Measurements from ENCODE around the gene PEX10.

Gene PEX10

GRCh38 chr1:2384130-2384860 is 28.1 kb downstream of the PEX10 start:
- H3K4me3 ChIP-seq (ENCODE audit: insufficient read depth, low read depth, low read length, poor library complexity, severe bottlenecking), result no peak overlapping the region
- no peaks in the 10 kb centered on the region for H3K36me3 ChIP-seq (ENCODE audit: control insufficient read depth, insufficient read depth, low read length)
- no peak overlapping the region for H3K27ac ChIP-seq (ENCODE audit: insufficient read depth, low read length, poor library complexity, severe bottlenecking)
- DNase-seq, result no peak
- no peaks in the 10 kb centered on the region for H3K9me3 ChIP-seq (ENCODE audit: control insufficient read depth, low read length)
- H3K4me1 ChIP-seq (ENCODE audit: control insufficient read depth, insufficient read depth, low read length, poor library complexity, severe bottlenecking), result peaks cover 9% of the 10 kb centered on the region
- H3K27me3 ChIP-seq (replicated peaks; ENCODE audit: control insufficient read depth, insufficient read depth, low read length, poor library complexity, severe bottlenecking), result no peaks in the 10 kb centered on the region

DNA sequence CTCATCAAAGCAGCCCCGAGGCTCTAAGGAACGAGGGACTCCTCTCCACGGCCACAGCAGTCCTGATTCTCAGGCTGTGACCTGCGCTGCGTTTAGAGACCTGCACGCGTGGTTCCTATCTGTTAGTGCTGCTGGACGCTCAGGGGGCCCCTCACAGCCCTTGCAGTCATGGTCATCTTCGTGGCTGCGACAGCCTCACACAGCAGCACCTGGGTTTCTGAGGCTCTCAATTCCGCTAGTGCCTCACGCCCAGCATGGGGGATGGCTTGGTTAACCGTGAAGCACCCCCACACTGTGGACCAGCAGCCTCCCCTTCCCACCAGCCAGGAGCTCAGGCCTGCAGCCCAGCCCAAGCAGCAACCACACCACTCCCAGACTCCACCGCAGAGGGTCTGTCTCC is 28.8 kb downstream of the PEX10 start:
- Histone ChIP-seq H3K36me3 (ENCODE audit: control insufficient read depth, insufficient read depth, low read length) (no peaks in the 10 kb centered on the region), H3K4me1 (ENCODE audit: control insufficient read depth, insufficient read depth, low read length, poor library complexity, severe bottlenecking) (peaks cover 9% of the 10 kb centered on the region), H3K9me3 (ENCODE audit: control insufficient read depth, low read length) (no peaks in the 10 kb centered on the region), H3K27me3 (replicated peaks; ENCODE audit: control insufficient read depth, insufficient read depth, low read length, poor library complexity, severe bottlenecking) (no peaks in the 10 kb centered on the region), H3K27ac (ENCODE audit: insufficient read depth, low read length, poor library complexity, severe bottlenecking) (no peak overlapping the region), H3K4me3 (ENCODE audit: insufficient read depth, low read depth, low read length, poor library complexity, severe bottlenecking) (no peak overlapping the region)
- no peak for DNase-seq

GRCh38 chr1:2382621-2383361 is 29.6 kb downstream of the PEX10 start:
- H3K4me1 ChIP-seq (ENCODE audit: control insufficient read depth, insufficient read depth, low read length, poor library complexity, severe bottlenecking), result peaks cover 9% of the 10 kb centered on the region
- no peak for DNase-seq
- H3K9me3 ChIP-seq (ENCODE audit: control insufficient read depth, low read length), result no peaks in the 10 kb centered on the region
- no peaks in the 10 kb centered on the region for H3K36me3 ChIP-seq (ENCODE audit: control insufficient read depth, insufficient read depth, low read length)
- no peak overlapping the region for H3K27ac ChIP-seq (ENCODE audit: insufficient read depth, low read length, poor library complexity, severe bottlenecking)
- H3K4me3 ChIP-seq (ENCODE audit: insufficient read depth, low read depth, low read length, poor library complexity, severe bottlenecking), result no peak overlapping the region
- H3K27me3 ChIP-seq (replicated peaks; ENCODE audit: control insufficient read depth, insufficient read depth, low read length, poor library complexity, severe bottlenecking), result no peaks in the 10 kb centered on the region

DNA sequence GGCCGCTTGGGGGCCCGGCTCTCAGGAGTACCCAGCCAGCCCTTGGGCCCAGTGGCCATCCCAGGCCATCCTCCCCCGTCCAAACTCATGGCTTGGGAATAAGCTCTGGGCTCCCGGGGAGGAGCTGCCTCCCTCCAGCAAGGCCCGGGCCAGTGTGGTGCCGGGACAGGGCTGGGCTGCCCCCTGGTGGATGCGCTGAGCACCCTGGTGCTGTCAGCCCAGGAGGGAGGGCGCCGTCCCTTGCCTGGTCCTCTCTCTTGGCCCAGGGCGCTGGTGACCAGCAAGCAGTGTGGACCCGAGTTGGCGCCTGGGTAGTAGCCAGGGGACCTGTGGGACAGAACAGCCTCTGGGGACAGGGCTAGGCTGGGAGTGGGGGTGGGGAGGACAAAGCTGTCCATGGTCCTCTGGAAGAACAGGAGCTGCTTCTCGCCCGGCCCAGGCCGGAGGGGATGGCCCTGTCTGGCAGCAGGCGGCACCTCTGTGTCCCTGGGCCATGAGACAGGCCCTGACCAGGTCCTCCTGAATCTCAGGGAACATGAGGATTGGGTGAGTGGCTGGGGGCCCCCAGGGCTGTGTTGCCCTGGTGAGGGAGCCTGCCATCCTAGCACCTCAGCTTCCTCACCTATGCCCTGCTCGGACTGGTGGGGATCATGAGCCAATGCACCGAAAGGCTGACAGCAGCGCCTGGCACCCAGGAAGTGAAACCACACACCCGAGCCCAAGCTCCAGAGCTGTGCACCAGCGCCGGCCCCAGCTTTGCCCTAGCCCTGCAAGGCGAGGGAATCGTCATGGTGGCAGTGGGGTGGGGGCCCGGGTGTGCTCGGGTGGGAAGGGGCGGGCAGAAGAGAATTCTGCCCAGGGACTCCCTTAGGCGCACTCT is 30.4 kb downstream of the PEX10 start:
- Histone ChIP-seq H3K27me3 (replicated peaks; ENCODE audit: control insufficient read depth, insufficient read depth, low read length, poor library complexity, severe bottlenecking) (no peaks in the 10 kb centered on the region), H3K9me3 (ENCODE audit: control insufficient read depth, low read length) (no peaks in the 10 kb centered on the region), H3K27ac (ENCODE audit: insufficient read depth, low read length, poor library complexity, severe bottlenecking) (no peak overlapping the region), H3K36me3 (ENCODE audit: control insufficient read depth, insufficient read depth, low read length) (no peaks in the 10 kb centered on the region), H3K4me1 (ENCODE audit: control insufficient read depth, insufficient read depth, low read length, poor library complexity, severe bottlenecking) (peaks cover 9% of the 10 kb centered on the region), H3K4me3 (ENCODE audit: insufficient read depth, low read depth, low read length, poor library complexity, severe bottlenecking) (no peak overlapping the region)
- peak; percentile 51 to 66 (median 57) for DNase-seq

DNA sequence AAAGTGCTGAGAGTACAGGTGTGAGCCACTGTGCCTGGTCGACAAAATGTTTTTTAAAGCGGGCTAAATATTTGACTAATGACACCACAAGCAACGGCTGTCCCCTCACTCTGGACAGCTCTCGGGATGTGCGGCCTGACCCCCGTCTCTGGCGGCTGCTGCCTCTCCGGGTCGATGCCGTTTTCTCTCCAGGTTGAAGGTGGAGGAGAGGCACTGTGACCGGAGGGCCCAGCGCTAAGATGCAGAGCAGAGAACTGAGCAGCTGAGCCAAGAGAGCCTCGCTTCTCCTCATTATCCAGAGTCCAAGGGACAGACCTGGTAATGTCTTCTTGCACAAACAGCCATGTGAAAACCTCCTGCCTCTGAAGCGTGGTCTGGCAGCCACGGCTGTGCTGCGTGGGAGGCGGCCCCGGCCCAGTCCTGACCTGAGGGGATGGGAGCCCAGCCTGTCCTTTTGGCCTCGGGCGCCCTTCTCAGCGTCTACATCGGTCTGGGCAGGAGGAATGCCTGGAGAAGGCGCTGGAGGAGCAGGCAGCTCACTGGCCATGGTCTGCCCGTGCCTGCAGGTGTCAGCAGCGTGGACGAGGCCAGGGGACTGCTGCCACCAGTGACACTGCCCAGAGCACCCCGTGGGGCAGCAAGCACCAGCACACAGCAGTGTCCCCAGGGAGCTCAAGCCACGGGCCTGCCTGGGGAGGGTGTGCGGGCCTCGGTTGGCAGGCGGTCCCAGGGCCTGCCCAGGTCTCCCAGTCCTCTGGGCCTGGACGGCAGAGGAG is 31.4 kb downstream of the PEX10 start:
- H3K9me3 ChIP-seq (ENCODE audit: control insufficient read depth, low read length), result no peaks in the 10 kb centered on the region
- H3K36me3 ChIP-seq (ENCODE audit: control insufficient read depth, insufficient read depth, low read length), result no peaks in the 10 kb centered on the region
- no peak overlapping the region for H3K4me3 ChIP-seq (ENCODE audit: insufficient read depth, low read depth, low read length, poor library complexity, severe bottlenecking)
- H3K27me3 ChIP-seq (replicated peaks; ENCODE audit: control insufficient read depth, insufficient read depth, low read length, poor library complexity, severe bottlenecking), result no peaks in the 10 kb centered on the region
- no peak overlapping the region for H3K27ac ChIP-seq (ENCODE audit: insufficient read depth, low read length, poor library complexity, severe bottlenecking)
- no peak for DNase-seq
- H3K4me1 ChIP-seq (ENCODE audit: control insufficient read depth, insufficient read depth, low read length, poor library complexity, severe bottlenecking), result peaks cover 9% of the 10 kb centered on the region

- Histone ChIP-seq H3K4me3 (ENCODE audit: insufficient read depth, low read depth, low read length, poor library complexity, severe bottlenecking) (no peak overlapping the region), H3K36me3 (ENCODE audit: control insufficient read depth, insufficient read depth, low read length) (no peaks in the 10 kb centered on the region), H3K4me1 (ENCODE audit: control insufficient read depth, insufficient read depth, low read length, poor library complexity, severe bottlenecking) (peaks cover 9% of the 10 kb centered on the region), H3K9me3 (ENCODE audit: control insufficient read depth, low read length) (no peaks in the 10 kb centered on the region), H3K27me3 (replicated peaks; ENCODE audit: control insufficient read depth, insufficient read depth, low read length, poor library complexity, severe bottlenecking) (no peaks in the 10 kb centered on the region), H3K27ac (ENCODE audit: insufficient read depth, low read length, poor library complexity, severe bottlenecking) (no peak overlapping the region)
- DNase-seq, result no peak
These were observed 32.5 kb downstream of the PEX10 start for GRCh38 chr1:2379733-2380404.

- Histone ChIP-seq H3K4me1 (ENCODE audit: control insufficient read depth, insufficient read depth, low read length, poor library complexity, severe bottlenecking) (peaks cover 9% of the 10 kb centered on the region), H3K27ac (ENCODE audit: insufficient read depth, low read length, poor library complexity, severe bottlenecking) (no peak overlapping the region), H3K27me3 (replicated peaks; ENCODE audit: control insufficient read depth, insufficient read depth, low read length, poor library complexity, severe bottlenecking) (no peaks in the 10 kb centered on the region), H3K9me3 (ENCODE audit: control insufficient read depth, low read length) (no peaks in the 10 kb centered on the region), H3K4me3 (ENCODE audit: insufficient read depth, low read depth, low read length, poor library complexity, severe bottlenecking) (no peak overlapping the region), H3K36me3 (ENCODE audit: control insufficient read depth, insufficient read depth, low read length) (no peaks in the 10 kb centered on the region)
- no peak for DNase-seq
These were observed 33.2 kb downstream of the PEX10 start for GRCh38 chr1:2378956-2379732.

GRCh38 chr1:2378441-2378851 is 33.9 kb downstream of the PEX10 start:
- DNase-seq, result no peak
- Histone ChIP-seq H3K27ac (ENCODE audit: insufficient read depth, low read length, poor library complexity, severe bottlenecking) (no peak overlapping the region), H3K4me3 (ENCODE audit: insufficient read depth, low read depth, low read length, poor library complexity, severe bottlenecking) (no peak overlapping the region), H3K27me3 (replicated peaks; ENCODE audit: control insufficient read depth, insufficient read depth, low read length, poor library complexity, severe bottlenecking) (no peaks in the 10 kb centered on the region), H3K36me3 (ENCODE audit: control insufficient read depth, insufficient read depth, low read length) (no peaks in the 10 kb centered on the region), H3K4me1 (ENCODE audit: control insufficient read depth, insufficient read depth, low read length, poor library complexity, severe bottlenecking) (peaks cover 9% of the 10 kb centered on the region), H3K9me3 (ENCODE audit: control insufficient read depth, low read length) (no peaks in the 10 kb centered on the region)

Data from effector memory CD4-positive, alpha-beta T cell (primary cell).